Endothelial cell of umbilical vein (primary cell): Measurements from ENCODE around the gene SCAMP4. TPM values are rescaled to one million over a fixed set of nuclear protein-coding genes. Genes with fewer than 3 reads are reported as not detected.
A peak's percentile ranks its signal among the peaks of the same experiment; 100 is the strongest.
"Not testable (repeated sequence)": the region's sequence is repeated elsewhere in the genome, so short reads cannot be mapped to it uniquely, and the experiment has no call there.

Experiments used
- BruUV-seq: library from RNA; stranded (reverse); fragments of 400-500 nt; replicated peaks from 2 replicates; lab custom pipeline; 2021; lab: Mats Ljungman, UMichigan
- CTCF ChIA-PET: fragments of 300-600, 350-600 bp; sonication (Branson Sonifier 250); formaldehyde crosslinking; loops from one replicate; lab custom pipeline; 2021; ENCODE audit warnings: antibody characterized with exemption, inconsistent platforms; lab: Charles Lee
- POLR2A ChIA-PET: fragments of 300-600, 350-600 bp; sonication (Branson Sonifier 250); formaldehyde crosslinking; loops from one replicate; lab custom pipeline; 2021; ENCODE audit warnings: antibody characterized with exemption, inconsistent platforms; lab: Charles Lee
- DNase-seq: peaks from one replicate; pipeline ENCODE4 v3.0.0-alpha.2; 2011; ENCODE audit warnings: low read depth, low spot score
- FAIRE-seq: peaks from 2 replicates; lab custom pipeline; 2011; peaks lifted over from hg19 to GRCh38; lab: Jason Lieb, UNC
- H2AFZ ChIP-seq: 2 replicates; pipeline ENCODE4 v1.6.0; 2012; ENCODE audit warnings: low read depth, low read length, control low read depth, inconsistent platforms
- H3K27ac ChIP-seq: 2 replicates; pipeline ENCODE4 v1.5.1; 2011; ENCODE audit warnings: low read depth, mild to moderate bottlenecking, control low read depth, low read length, moderate library complexity; ENCODE audit not compliant: insufficient read depth
- H3K27me3 ChIP-seq, 2 experiments: 2 replicates each; pipeline versions ENCODE4 v1.6.0 to v1.6.1; 2011; ENCODE audit warnings: low read length in 2 of 2, mixed read lengths in 1 of 2; ENCODE audit not compliant: control insufficient read depth in 2 of 2, insufficient read depth in 2 of 2
- H3K36me3 ChIP-seq, 2 experiments: 2 replicates in 1 of 2; 3 replicates in 1 of 2; pipeline ENCODE4 v1.5.1; 2011; ENCODE audit warnings: low read length in 2 of 2, mild to moderate bottlenecking in 1 of 2, moderate library complexity in 1 of 2; ENCODE audit not compliant: control insufficient read depth in 2 of 2, insufficient read depth in 2 of 2; ENCODE audit errors: extremely low read depth in 1 of 2
- H3K4me1 ChIP-seq: 3 replicates; pipeline ENCODE4 v1.5.1; 2011; ENCODE audit warnings: mild to moderate bottlenecking, low read length; ENCODE audit not compliant: control insufficient read depth, insufficient read depth; ENCODE audit errors: extremely low read depth
- H3K4me2 ChIP-seq: 2 replicates; pipeline ENCODE4 v1.6.1; 2011; ENCODE audit warnings: low read length, control low read depth, mixed read lengths; ENCODE audit not compliant: insufficient read depth
- H3K4me3 ChIP-seq, 3 experiments: fragments of 200-600 bp in 1 of 3; sonication (generic), shearing (Covaris generic) in 1 of 3; replicated peaks in 1 of 3; 2 replicates each; pipeline ENCODE4 v1.5.1; 2011 to 2016; ENCODE audit warnings: control low read depth in 3 of 3, low read length in 3 of 3, mild to moderate bottlenecking in 2 of 3, inconsistent platforms in 1 of 3, low read depth in 1 of 3, moderate library complexity in 1 of 3; ENCODE audit not compliant: insufficient read depth in 1 of 3
- H3K79me2 ChIP-seq: 2 replicates; pipeline ENCODE4 v1.6.0; 2012; ENCODE audit warnings: low read length, inconsistent platforms; ENCODE audit not compliant: control insufficient read depth, insufficient read depth
- H3K9ac ChIP-seq: replicated peaks from 2 replicates; pipeline ENCODE3; 2011; ENCODE audit warnings: low read length, control low read depth; ENCODE audit not compliant: insufficient read depth; ENCODE audit errors: extremely low read depth
- H3K9me1 ChIP-seq: replicated peaks from 3 replicates; pipeline ENCODE4 v1.6.0; 2011; ENCODE audit warnings: mild to moderate bottlenecking, low read length; ENCODE audit not compliant: control insufficient read depth, insufficient read depth; ENCODE audit errors: extremely low read depth
- H3K9me3 ChIP-seq: replicated peaks from 2 replicates; pipeline ENCODE4 v1.5.1; 2012; ENCODE audit warnings: low read length, inconsistent platforms; ENCODE audit not compliant: control insufficient read depth, insufficient read depth
- H4K20me1 ChIP-seq: replicated peaks from 2 replicates; pipeline ENCODE3; 2011; ENCODE audit warnings: mild to moderate bottlenecking, low read length; ENCODE audit not compliant: control insufficient read depth, insufficient read depth; ENCODE audit errors: extremely low read depth
- EZH2 ChIP-seq: IDR thresholded peaks from 2 replicates; pipeline ENCODE4 v1.6.1; 2012; ENCODE audit warnings: borderline replicate concordance, low read depth, mild to moderate bottlenecking, moderate library complexity, low read length, inconsistent platforms; ENCODE audit not compliant: severe bottlenecking
- FOS ChIP-seq: IDR thresholded peaks from 2 replicates; pipeline ENCODE4 v1.6.1; 2011; ENCODE audit warnings: mild to moderate bottlenecking, low read length, moderate library complexity, borderline replicate concordance; ENCODE audit not compliant: insufficient read depth
- JUN ChIP-seq: IDR thresholded peaks from 2 replicates; pipeline ENCODE4 v1.6.1; 2011; ENCODE audit warnings: borderline replicate concordance, low read depth; ENCODE audit not compliant: insufficient read length, insufficient read depth
- MYC ChIP-seq: IDR thresholded peaks from one replicate; pipeline ENCODE4 v1.6.1; 2011; ENCODE audit warnings: mild to moderate bottlenecking, low read depth, low read length
- POLR2A ChIP-seq: IDR thresholded peaks from 2 replicates; pipeline ENCODE4 v1.6.1; 2012; ENCODE audit warnings: low read depth, mild to moderate bottlenecking, control low read depth, low read length
- dilution Hi-C: fragments of 300-500 bp; cut with MboI; formaldehyde crosslinking; loops from one replicate; pipeline ENCODE4 v1.15.0; 2019; ENCODE audit warnings: low sequenced_read_pairs; ENCODE audit not compliant: extremely low pct_ligation_motif_present
- intact Hi-C: fragments of 100-400 bp; cut with micrococcal nuclease; formaldehyde crosslinking; loops from one replicate; pipeline ENCODE4 v1.10.0; 2022
- polyA plus RNA-seq, 4 experiments: library from polyadenylated mRNA; depleted of rRNA in 3 of 4; stranded (reverse) in 3 of 4; unstranded in 1 of 4; fragments of >200 nt; gene quantifications; 2 replicates each; pipeline versions ENCODE4 v1.2.1 to v1.2.3, GENCODE V29; 2011 to 2012; ENCODE audit warnings: missing spikeins in 1 of 4
- total RNA-seq: library from RNA; stranded (reverse); gene quantifications from 2 replicates; pipeline ENCODE4 v1.2.3, GENCODE V29; 2021
- TF ChIP-seq, protein P1 (sequence below), 2 donors: IDR thresholded peaks; 1 replicate in 1 of 2; 2 replicates in 1 of 2; pipeline ENCODE4 v1.5.1; 2011; ENCODE audit warnings: low read length in 2 of 2, mild to moderate bottlenecking in 2 of 2, moderate library complexity in 2 of 2, control low read depth in 1 of 2, inconsistent platforms in 1 of 2, low read depth in 1 of 2; ENCODE audit not compliant: insufficient read depth in 1 of 2; ENCODE audit errors: extremely low read depth in 1 of 2
- TF ChIP-seq, protein P2 (sequence below): IDR thresholded peaks from 2 replicates; pipeline ENCODE4 v1.6.1; 2011; ENCODE audit not compliant: insufficient read depth, insufficient read length

The SCAMP4 gene
- total and polyA plus RNA-seq, 2 donors (not counting 3 experiments of a cell fraction or from before 2014, with no cell fraction given), result 24.4 to 68.2 TPM

DNA sequence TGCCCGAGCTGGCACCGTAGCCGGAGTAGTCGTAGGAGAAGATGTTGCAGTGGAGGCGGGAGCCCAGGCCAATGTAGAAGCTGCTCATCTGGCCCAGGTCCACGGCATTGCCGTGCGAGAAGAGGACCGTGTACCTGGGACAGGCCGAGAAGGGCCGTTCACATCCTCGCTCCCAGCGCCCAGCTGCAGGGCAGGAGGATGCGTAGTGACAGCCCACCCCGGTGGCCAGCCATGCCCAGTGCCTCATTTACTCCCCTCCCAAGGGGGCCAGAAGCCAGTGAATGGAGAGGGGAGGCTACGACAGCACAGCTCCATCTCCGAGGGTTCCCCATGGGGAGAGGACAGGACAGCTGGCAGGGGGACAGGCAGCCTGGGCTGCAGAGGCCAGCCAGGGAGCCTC lies 25.2 kb upstream of the SCAMP4 start:
- DNase-seq, CTCF ChIA-PET, H3K9me1 ChIP-seq, intact Hi-C loops, FAIRE-seq, H3K27me3 ChIP-seq, H3K36me3 ChIP-seq, H3K4me2 ChIP-seq, POLR2A ChIA-PET, H4K20me1 ChIP-seq, dilution Hi-C loops, BruUV-seq, H3K9ac ChIP-seq, H3K9me3 ChIP-seq, H3K4me3 ChIP-seq, H3K27ac ChIP-seq, H2AFZ ChIP-seq: not testable (repeated sequence)
- H3K4me1 ChIP-seq, result peaks cover 34% of the 10 kb centered on the region
- peaks cover 46% of the 10 kb centered on the region for H3K79me2 ChIP-seq

DNA sequence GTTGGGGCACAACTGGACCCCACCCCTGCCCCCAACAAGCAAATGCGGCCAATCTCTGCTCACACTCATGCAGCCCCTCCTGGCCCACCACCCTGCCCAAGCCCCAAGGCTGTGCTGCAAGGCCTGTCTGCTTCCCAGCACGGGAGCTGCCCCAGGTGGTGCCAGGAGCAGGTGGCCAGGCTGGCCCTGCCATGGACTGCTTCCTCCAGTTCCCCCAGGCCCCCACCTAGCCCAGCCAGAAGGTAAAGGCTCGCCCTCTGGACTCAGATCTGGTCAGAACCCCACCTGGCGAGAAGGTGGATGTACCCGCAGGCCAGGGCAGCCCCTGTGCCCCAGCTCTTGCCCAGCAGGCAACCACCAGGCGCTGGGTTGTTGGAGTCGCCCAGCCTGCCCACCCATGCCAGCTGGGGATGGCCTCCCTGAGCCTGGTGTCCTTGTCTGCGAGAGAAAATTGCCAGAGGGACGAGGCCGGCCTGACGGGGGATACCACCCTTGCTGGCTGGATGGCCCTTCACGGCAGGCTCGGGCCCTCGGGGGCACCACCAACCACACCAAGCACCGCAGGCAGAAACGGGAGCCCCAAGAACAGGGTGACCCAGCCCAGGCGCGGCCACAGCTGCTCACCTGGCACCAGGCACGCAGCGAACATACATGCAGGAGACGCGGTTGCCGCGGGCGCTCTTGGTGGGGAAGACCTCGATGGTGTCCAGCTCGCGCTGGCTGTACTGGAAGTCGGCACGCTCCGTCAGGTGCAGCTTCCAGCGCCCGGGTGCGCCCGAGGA lies 24.4 kb upstream of the SCAMP4 start:
- H3K4me3 ChIP-seq, result no peak overlapping the region
- CTCF ChIA-PET, result no interaction called here
- no peak overlapping the region for H3K9ac ChIP-seq

DNA sequence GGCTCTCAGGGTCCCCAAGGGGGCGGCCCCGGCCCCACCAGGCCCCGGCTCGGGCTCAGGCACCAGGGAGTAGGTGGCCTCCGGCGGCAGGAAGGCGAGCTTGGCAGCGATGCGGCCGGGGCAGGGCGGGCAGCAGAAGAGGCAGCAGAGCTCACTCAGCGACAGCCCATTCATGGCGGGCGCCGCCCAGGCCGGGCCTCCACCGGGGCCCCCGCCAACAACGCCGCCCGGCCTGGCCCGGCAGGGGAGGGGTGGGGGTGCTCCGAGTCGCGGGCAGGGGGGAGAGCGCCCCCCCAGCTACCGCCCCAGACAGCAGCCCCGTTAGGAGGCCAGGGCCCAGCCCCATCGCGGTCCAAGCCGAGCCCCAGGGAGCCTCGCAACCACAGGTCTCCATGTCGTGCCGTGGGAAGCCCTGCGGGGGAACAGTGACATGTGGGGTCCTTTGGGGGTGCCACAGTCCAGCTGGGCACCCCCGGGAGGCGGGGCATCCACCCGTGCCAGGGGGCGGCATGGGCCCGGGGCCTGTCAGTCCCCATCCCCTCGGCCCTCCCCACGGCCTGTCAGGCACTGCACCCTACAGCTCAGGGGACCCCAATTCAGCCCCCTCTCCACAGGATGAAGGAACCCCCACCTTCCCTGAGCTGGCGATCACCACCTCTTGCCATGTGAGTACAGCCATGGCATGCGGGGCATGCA lies 23.7 kb upstream of the SCAMP4 start:
- H3K27me3 ChIP-seq, H3K36me3 ChIP-seq, H3K4me3 ChIP-seq, dilution Hi-C loops, H3K9me1 ChIP-seq, H3K4me2 ChIP-seq, FAIRE-seq, BruUV-seq, H3K9me3 ChIP-seq, H2AFZ ChIP-seq, POLR2A ChIA-PET, intact Hi-C loops, H4K20me1 ChIP-seq, DNase-seq: not testable (repeated sequence)
- H3K27ac ChIP-seq, result peak overlapping the region; percentile 63
- CTCF ChIA-PET, result interaction anchor here (0.8 kb wide), 2 partner anchors 15 to 17 kb away, joined by 3 read pairs; no protein-coding TSS in a partner anchor
- H3K9ac ChIP-seq, result peak overlapping the region; percentile 28
- peaks cover 38% of the 10 kb centered on the region for H3K79me2 ChIP-seq
- peaks cover 29% of the 10 kb centered on the region for H3K4me1 ChIP-seq

More for the DNA sequence above, 24.4 kb upstream of the SCAMP4 start:
- Histone ChIP-seq H3K4me1 (peaks cover 33% of the 10 kb centered on the region), H3K79me2 (peaks cover 39% of the 10 kb centered on the region), H3K9me1 (no peaks in the 10 kb centered on the region), H3K27me3 (no peaks in the 10 kb centered on the region), H3K27ac (no peak overlapping the region), H3K4me2 (no peak overlapping the region), H2AFZ (no peak overlapping the region), H3K36me3 (peaks cover 0 to 1% of the 10 kb centered on the region in 2 experiments), H3K9me3 (no peaks in the 10 kb centered on the region), H4K20me1 (no peaks in the 10 kb centered on the region)
- no TSS peak for BruUV-seq
- POLR2A ChIA-PET, result no interaction called here
- FAIRE-seq (no peak), DNase-seq (no peak)
- intact Hi-C loops (no loop called here), dilution Hi-C loops (no loop called here)
- TF ChIP-seq, protein P1, sequence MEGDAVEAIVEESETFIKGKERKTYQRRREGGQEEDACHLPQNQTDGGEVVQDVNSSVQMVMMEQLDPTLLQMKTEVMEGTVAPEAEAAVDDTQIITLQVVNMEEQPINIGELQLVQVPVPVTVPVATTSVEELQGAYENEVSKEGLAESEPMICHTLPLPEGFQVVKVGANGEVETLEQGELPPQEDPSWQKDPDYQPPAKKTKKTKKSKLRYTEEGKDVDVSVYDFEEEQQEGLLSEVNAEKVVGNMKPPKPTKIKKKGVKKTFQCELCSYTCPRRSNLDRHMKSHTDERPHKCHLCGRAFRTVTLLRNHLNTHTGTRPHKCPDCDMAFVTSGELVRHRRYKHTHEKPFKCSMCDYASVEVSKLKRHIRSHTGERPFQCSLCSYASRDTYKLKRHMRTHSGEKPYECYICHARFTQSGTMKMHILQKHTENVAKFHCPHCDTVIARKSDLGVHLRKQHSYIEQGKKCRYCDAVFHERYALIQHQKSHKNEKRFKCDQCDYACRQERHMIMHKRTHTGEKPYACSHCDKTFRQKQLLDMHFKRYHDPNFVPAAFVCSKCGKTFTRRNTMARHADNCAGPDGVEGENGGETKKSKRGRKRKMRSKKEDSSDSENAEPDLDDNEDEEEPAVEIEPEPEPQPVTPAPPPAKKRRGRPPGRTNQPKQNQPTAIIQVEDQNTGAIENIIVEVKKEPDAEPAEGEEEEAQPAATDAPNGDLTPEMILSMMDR (IDR thresholded peaks at IDR 0.05; ENCODE audit: extremely low read depth in 1 of 2, insufficient read depth in 1 of 2, low read depth in 1 of 2, low read length in 2 of 2), result no peak
- TF ChIP-seq EZH2 (no peak), JUN (no peak), FOS (no peak), POLR2A (no peak), MYC (no peak)
- TF ChIP-seq, protein P2, sequence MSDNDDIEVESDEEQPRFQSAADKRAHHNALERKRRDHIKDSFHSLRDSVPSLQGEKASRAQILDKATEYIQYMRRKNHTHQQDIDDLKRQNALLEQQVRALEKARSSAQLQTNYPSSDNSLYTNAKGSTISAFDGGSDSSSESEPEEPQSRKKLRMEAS, result no peak
